OCI-LY3 (cell line): ENCODE results near the gene KAZN.

Experiments
- H2AFZ ChIP-seq: fragments of 200-600, 300-600 bp; shearing (Covaris generic); 2 replicates; pipeline ENCODE4 v1.6.0; 2014; ENCODE audit warnings: antibody characterized with exemption, low read depth, low read length
- H3K27ac ChIP-seq: fragments of 200-600, 300-600 bp; sonication (generic); 2 replicates; pipeline ENCODE4 v1.5.1; 2014; ENCODE audit warnings: mild to moderate bottlenecking, low read length, moderate library complexity, mixed read lengths
- H3K27me3 ChIP-seq: fragments of 200-600, 300-600 bp; sonication (generic); 2 replicates; pipeline ENCODE4 v1.6.1; 2014; ENCODE audit warnings: low read depth, low read length, mixed read lengths
- H3K36me3 ChIP-seq: fragments of 200-600, 300-600 bp; sonication (generic); replicated peaks from 2 replicates; pipeline ENCODE3; 2014; ENCODE audit warnings: low read depth, low read length, mixed read lengths
- H3K4me1 ChIP-seq: fragments of 300-600, 200-600 bp; sonication (generic); 2 replicates; pipeline ENCODE4 v1.6.1; 2014; ENCODE audit warnings: low read length, mixed read lengths
- H3K4me2 ChIP-seq: fragments of 200-600, 300-600 bp; sonication (generic); 2 replicates; pipeline ENCODE4 v1.6.1; 2014; ENCODE audit warnings: low read length, mixed read lengths
- H3K4me3 ChIP-seq: fragments of 300-600, 200-600 bp; sonication (generic); 2 replicates; pipeline ENCODE4 v1.5.1; 2014; ENCODE audit warnings: antibody characterized with exemption, mild to moderate bottlenecking, low read length, moderate library complexity
- H3K79me2 ChIP-seq: fragments of 300-600, 200-600 bp; shearing (Covaris generic); 2 replicates; pipeline ENCODE4 v1.6.1; 2014; ENCODE audit warnings: mild to moderate bottlenecking, low read length, mixed read lengths
- H3K9ac ChIP-seq: fragments of 300-600, 200-600 bp; shearing (Covaris generic); 2 replicates; pipeline ENCODE4 v1.6.0; 2014; ENCODE audit warnings: mild to moderate bottlenecking, low read length, moderate library complexity
- H3K9me3 ChIP-seq: fragments of 200-600, 300-600 bp; shearing (Covaris generic); 2 replicates; pipeline ENCODE4 v1.6.1; 2014; ENCODE audit warnings: low read length, mixed read lengths; ENCODE audit not compliant: insufficient read depth
- H4K20me1 ChIP-seq: fragments of 200-600, 300-600 bp; sonication (generic); 2 replicates; pipeline ENCODE4 v1.6.1; 2016; ENCODE audit warnings: low read length, mixed read lengths; ENCODE audit not compliant: insufficient read depth
- EZH2phosphoT487 ChIP-seq: fragments of 200-600 bp; shearing (Covaris generic); IDR thresholded peaks from 2 replicates; pipeline ENCODE4 v1.6.1; 2018; ENCODE audit warnings: antibody characterized with exemption, mixed run types, low read depth
- TF ChIP-seq, protein P1 (sequence below): fragments of 200-600, 300-600 bp; sonication (generic); IDR thresholded peaks from 2 replicates; pipeline ENCODE4 v1.5.1; 2014; ENCODE audit warnings: antibody characterized with exemption, low read length, low read depth

Gene KAZN

DNA sequence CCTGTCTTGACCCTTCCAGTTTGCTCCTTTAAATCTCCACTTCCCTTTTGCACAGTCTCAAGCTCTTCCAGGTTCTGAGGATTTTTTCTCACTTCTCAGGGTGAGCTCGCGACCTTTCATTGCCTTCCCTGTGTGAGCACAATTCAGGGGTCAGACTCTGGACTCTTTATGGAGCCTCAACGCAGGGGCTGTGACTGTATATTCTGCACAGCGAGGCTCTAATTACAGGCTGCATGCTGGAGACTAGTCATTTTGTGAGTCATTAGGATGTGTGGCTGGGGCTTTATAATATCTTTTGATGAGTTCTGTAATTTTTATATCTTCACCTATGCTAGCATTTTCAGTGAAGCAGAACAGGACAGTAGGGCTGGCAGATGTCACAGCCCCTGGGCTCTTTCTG is 270.7 kb downstream of the KAZN start:
- H3K9me3 ChIP-seq: no peaks in the 10 kb centered on the region
- no peaks in the 10 kb centered on the region for H3K36me3 ChIP-seq
- no peak overlapping the region for H3K4me3 ChIP-seq
- no peak overlapping the region for H3K9ac ChIP-seq
- no peak overlapping the region for H3K27ac ChIP-seq
- no peaks in the 10 kb centered on the region for H4K20me1 ChIP-seq
- no peak overlapping the region for H3K4me2 ChIP-seq
- no peak overlapping the region for H2AFZ ChIP-seq
- H3K4me1 ChIP-seq: no peaks in the 10 kb centered on the region
- H3K79me2 ChIP-seq: no peaks in the 10 kb centered on the region
- no peaks in the 10 kb centered on the region for H3K27me3 ChIP-seq
- no peak for TF ChIP-seq EZH2phosphoT487
- TF ChIP-seq, protein P1, sequence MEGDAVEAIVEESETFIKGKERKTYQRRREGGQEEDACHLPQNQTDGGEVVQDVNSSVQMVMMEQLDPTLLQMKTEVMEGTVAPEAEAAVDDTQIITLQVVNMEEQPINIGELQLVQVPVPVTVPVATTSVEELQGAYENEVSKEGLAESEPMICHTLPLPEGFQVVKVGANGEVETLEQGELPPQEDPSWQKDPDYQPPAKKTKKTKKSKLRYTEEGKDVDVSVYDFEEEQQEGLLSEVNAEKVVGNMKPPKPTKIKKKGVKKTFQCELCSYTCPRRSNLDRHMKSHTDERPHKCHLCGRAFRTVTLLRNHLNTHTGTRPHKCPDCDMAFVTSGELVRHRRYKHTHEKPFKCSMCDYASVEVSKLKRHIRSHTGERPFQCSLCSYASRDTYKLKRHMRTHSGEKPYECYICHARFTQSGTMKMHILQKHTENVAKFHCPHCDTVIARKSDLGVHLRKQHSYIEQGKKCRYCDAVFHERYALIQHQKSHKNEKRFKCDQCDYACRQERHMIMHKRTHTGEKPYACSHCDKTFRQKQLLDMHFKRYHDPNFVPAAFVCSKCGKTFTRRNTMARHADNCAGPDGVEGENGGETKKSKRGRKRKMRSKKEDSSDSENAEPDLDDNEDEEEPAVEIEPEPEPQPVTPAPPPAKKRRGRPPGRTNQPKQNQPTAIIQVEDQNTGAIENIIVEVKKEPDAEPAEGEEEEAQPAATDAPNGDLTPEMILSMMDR: no peak

DNA sequence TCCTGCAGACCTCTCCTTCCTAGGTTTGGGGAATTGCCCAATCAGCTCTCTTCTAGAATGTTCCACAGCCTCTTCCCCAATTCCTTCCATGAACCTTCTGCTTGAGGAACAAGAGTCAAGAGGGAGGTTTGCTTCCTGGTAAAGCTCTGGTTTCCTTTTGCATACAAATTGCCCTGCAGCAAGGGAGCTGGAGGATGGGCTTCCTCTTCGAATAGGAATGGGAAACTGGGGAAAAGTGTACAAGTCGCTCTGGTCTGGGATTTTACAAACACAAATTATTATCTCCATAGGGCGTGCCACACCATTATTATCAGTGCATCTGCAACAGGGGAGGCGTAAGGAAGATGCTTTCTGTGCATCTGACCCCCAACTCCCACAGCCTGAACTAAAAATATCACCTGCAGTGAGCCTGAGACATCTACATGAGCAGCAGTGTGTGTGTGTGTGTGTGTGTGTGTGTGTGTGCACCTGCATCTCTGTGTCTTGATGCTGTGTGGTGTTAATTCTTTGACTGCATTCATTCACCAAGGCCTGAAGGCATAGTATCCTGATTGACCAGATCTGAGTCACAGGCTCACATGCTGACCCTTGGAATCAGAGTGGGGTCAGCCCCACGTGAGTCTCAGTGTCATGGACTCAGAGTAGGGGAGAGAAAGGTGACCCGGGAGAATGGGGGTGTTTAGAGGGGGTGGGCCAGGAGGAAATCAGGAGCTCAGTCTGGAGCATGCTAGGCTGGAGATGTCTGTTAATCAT is 272.9 kb downstream of the KAZN start:
- TF ChIP-seq, protein P1: no peak
- TF ChIP-seq EZH2phosphoT487: no peak
- Histone ChIP-seq H3K27ac (no peak overlapping the region), H3K4me3 (no peak overlapping the region), H3K4me1 (no peaks in the 10 kb centered on the region), H3K4me2 (no peak overlapping the region), H2AFZ (no peak overlapping the region), H4K20me1 (no peaks in the 10 kb centered on the region), H3K9ac (no peak overlapping the region), H3K9me3 (no peaks in the 10 kb centered on the region), H3K27me3 (no peaks in the 10 kb centered on the region), H3K36me3 (no peaks in the 10 kb centered on the region), H3K79me2 (no peaks in the 10 kb centered on the region)

DNA sequence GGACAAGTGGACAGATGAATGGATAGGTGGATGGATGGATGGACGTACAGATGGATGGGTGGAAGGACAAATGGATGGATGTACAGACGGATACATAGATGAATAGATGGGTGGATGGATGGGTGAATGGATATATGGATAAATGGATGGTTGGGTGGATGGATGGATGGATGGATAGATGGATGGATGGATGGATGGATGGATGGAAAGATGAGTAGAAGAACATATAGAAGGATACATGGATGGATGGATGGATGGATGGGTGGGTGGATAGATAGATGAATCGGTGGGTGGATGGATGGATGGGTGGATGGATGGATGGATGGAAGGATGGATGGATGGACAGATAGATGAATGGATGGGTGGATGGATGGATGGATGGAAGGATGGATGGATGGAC is 274.3 kb downstream of the KAZN start:
- Histone ChIP-seq H3K27ac (no peak overlapping the region), H3K4me3 (no peak overlapping the region), H3K27me3 (no peaks in the 10 kb centered on the region), H2AFZ (no peak overlapping the region), H3K4me1 (no peaks in the 10 kb centered on the region), H3K79me2 (no peaks in the 10 kb centered on the region), H3K9me3 (no peaks in the 10 kb centered on the region), H3K36me3 (no peaks in the 10 kb centered on the region), H3K9ac (no peak overlapping the region), H4K20me1 (no peaks in the 10 kb centered on the region), H3K4me2 (no peak overlapping the region)
- TF ChIP-seq, protein P1: no peak
- no peak for TF ChIP-seq EZH2phosphoT487

DNA sequence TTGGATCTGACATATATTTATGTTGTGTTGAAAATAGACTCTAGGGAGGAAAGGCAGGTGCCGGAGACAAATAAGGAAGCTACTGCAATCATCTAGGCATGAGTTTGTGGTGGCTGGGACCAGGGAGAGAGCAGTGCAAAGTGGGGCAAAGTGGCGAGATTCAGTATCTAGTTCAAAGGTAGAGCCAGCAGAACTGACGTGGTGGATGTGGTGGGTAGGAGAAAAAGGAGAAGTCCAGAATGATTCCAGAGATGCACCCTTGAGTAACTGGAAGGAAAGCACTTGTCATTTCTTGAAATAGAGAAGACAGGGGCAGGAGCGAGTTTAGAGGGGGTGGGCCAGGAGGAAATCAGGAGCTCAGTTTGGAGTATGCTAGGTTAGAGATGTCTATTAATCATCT is 275.2 kb downstream of the KAZN start:
- no peaks in the 10 kb centered on the region for H3K36me3 ChIP-seq
- TF ChIP-seq, protein P1: no peak
- no peak for TF ChIP-seq EZH2phosphoT487
- H3K4me1 ChIP-seq: no peaks in the 10 kb centered on the region
- no peak overlapping the region for H3K4me3 ChIP-seq
- no peaks in the 10 kb centered on the region for H3K27me3 ChIP-seq
- no peak overlapping the region for H2AFZ ChIP-seq
- H3K9ac ChIP-seq: no peak overlapping the region
- no peak overlapping the region for H3K4me2 ChIP-seq
- no peaks in the 10 kb centered on the region for H3K79me2 ChIP-seq
- H3K27ac ChIP-seq: no peak overlapping the region
- H3K9me3 ChIP-seq: no peaks in the 10 kb centered on the region
- no peaks in the 10 kb centered on the region for H4K20me1 ChIP-seq
